ENCODE data around the gene CSN2.

DNA sequence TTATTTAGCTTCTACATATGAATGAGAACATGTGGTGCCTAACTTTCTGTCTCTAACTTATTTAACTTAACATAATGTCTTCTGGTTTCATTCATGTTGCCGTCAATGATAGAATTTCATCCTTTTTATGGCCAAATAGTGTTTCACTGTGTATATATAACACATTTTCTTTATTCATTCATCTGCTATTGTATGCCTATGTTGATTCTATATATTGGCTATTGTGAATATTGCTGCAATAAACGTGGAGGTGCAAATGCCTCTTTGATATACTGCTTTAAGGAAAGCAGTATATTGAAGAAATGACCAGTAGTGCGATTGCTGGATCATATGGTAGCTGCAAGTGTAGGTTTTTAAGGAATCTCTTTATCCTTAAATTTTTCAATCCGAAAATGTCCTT, 44.7 kb downstream of the CSN2 start:
- no peak for TF ChIP-seq PHF8 (conservative IDR thresholded peaks at IDR 0.05; ENCODE audit: low read depth, low read length)
- no peak for TF ChIP-seq JUND (IDR thresholded peaks at IDR 0.05; ENCODE audit: low read length)
- TF ChIP-seq, protein P1, sequence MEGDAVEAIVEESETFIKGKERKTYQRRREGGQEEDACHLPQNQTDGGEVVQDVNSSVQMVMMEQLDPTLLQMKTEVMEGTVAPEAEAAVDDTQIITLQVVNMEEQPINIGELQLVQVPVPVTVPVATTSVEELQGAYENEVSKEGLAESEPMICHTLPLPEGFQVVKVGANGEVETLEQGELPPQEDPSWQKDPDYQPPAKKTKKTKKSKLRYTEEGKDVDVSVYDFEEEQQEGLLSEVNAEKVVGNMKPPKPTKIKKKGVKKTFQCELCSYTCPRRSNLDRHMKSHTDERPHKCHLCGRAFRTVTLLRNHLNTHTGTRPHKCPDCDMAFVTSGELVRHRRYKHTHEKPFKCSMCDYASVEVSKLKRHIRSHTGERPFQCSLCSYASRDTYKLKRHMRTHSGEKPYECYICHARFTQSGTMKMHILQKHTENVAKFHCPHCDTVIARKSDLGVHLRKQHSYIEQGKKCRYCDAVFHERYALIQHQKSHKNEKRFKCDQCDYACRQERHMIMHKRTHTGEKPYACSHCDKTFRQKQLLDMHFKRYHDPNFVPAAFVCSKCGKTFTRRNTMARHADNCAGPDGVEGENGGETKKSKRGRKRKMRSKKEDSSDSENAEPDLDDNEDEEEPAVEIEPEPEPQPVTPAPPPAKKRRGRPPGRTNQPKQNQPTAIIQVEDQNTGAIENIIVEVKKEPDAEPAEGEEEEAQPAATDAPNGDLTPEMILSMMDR (IDR thresholded peaks at IDR 0.05; ENCODE audit: control extremely low read depth in 1 of 3, insufficient read depth in 1 of 3, low read depth in 1 of 3, low read length in 3 of 3) = no peak
- TF ChIP-seq SIRT6 (IDR thresholded peaks at IDR 0.05; ENCODE audit: low read length) = no peak
- TF ChIP-seq POLR2AphosphoS5 (IDR thresholded peaks at IDR 0.05; ENCODE audit: low read depth, low read length) = no peak
- TF ChIP-seq TAF1 (IDR thresholded peaks at IDR 0.05; ENCODE audit: low read depth, low read length) = no peak
